Activated T-cell treated with anti-CD3 and anti-CD28 coated beads for 48 hours (primary cell): ENCODE results near the gene MSLN.
A peak's percentile ranks its signal among the peaks of the same experiment; 100 is the strongest.
"Not testable (repeated sequence)": the region's sequence is repeated elsewhere in the genome, so short reads cannot be mapped to it uniquely, and the experiment has no call there.

Experiments used
- DNase-seq: peaks from one replicate; pipeline ENCODE4 v3.0.0-alpha.2; 2020; ENCODE audit warnings: low read depth

MSLN gene

GRCh38 chr16:735982-736453, 24.5 kb upstream of the MSLN start:
- peak; percentile 70 for DNase-seq

- no peak for DNase-seq
Observed at GRCh38 chr16:736936-737481, 23.5 kb upstream of the MSLN start.

GRCh38 chr16:739560-740458, 20.7 kb upstream of the MSLN start:
- no peak for DNase-seq

- no peak for DNase-seq
Observed at GRCh38 chr16:740459-740763, 20.1 kb upstream of the MSLN start.

- DNase-seq: peak; percentile 93
Observed at GRCh38 chr16:740764-741505, 19.6 kb upstream of the MSLN start, which contains the start of gene CIAO3. TSS of gene CIAO3 (minus strand) at chr16:740997. CDS start at chr16:740985, 12 bp downstream.

GRCh38 chr16:741986-742629, 18.4 kb upstream of the MSLN start:
- DNase-seq: no peak

GRCh38 chr16:742894-743293, 17.6 kb upstream of the MSLN start:
- not testable (repeated sequence) for DNase-seq

GRCh38 chr16:743794-744500, 16.6 kb upstream of the MSLN start:
- no peak for DNase-seq

GRCh38 chr16:745739-746138, 14.8 kb upstream of the MSLN start:
- no peak for DNase-seq

GRCh38 chr16:746637-747036, 13.9 kb upstream of the MSLN start:
- DNase-seq: no peak

- DNase-seq: no peak
Observed at GRCh38 chr16:747978-748746, 12.4 kb upstream of the MSLN start.

- DNase-seq: no peak
Observed at GRCh38 chr16:749010-749409, 11.5 kb upstream of the MSLN start.

GRCh38 chr16:750485-750884, 10.0 kb upstream of the MSLN start:
- no peak for DNase-seq

GRCh38 chr16:751152-752006, 9.2 kb upstream of the MSLN start:
- no peak for DNase-seq

- DNase-seq: no peak
Observed at GRCh38 chr16:752007-752312, 8.6 kb upstream of the MSLN start.

GRCh38 chr16:754121-754607, 6.4 kb upstream of the MSLN start:
- DNase-seq: not testable (repeated sequence)

GRCh38 chr16:754656-755055, 5.9 kb upstream of the MSLN start:
- no peak for DNase-seq

- no peak for DNase-seq
Observed at GRCh38 chr16:756428-756827, 4.1 kb upstream of the MSLN start.

GRCh38 chr16:759110-759910, 1.2 kb upstream of the MSLN start:
- no peak for DNase-seq
